PC-9 (cell line): Measurements from ENCODE around the gene PTGER2. TPM values are rescaled to one million over a fixed set of nuclear protein-coding genes. Genes with fewer than 3 reads are reported as not detected.

Experiments
- BruUV-seq: library from RNA; stranded (reverse); fragments of 400-500 nt; replicated peaks from 2 replicates; lab custom pipeline; 2021; lab: Mats Ljungman, UMichigan
- CTCF ChIA-PET: fragments of 300-600 bp; sonication (Branson Sonifier 250); formaldehyde crosslinking; loops from one replicate; lab custom pipeline; 2022; ENCODE audit warnings: antibody characterized with exemption; lab: Charles Lee
- POLR2A ChIA-PET: fragments of 300-600 bp; sonication (Branson Sonifier 250); formaldehyde crosslinking; loops from one replicate; lab custom pipeline; 2022; ENCODE audit warnings: antibody characterized with exemption; ENCODE audit not compliant: unreplicated experiment; lab: Charles Lee
- DNase-seq, 2 experiments: peaks; one replicate each; pipeline versions ENCODE4 v3.0.0 to v3.0.0-alpha.2; 2015 to 2022; ENCODE audit warnings: mixed read lengths in 1 of 2
- H2AFZ ChIP-seq: fragments of 200-600 bp; sonication (generic); 2 replicates; pipeline ENCODE4 v1.8.1; 2017; ENCODE audit warnings: antibody characterized with exemption
- H3F3A ChIP-seq: fragments of 200-600 bp; sonication (generic); 2 replicates; pipeline ENCODE4 v1.8.1; 2017; ENCODE audit warnings: antibody characterized with exemption, mild to moderate bottlenecking, low read depth; ENCODE audit not compliant: insufficient read depth
- H3K27ac ChIP-seq: fragments of 200-600 bp; sonication (generic); 2 replicates; pipeline ENCODE4 v1.6.1; 2016; ENCODE audit warnings: mixed run types
- H3K27me3 ChIP-seq: fragments of 200-600 bp; sonication (generic); 2 replicates; pipeline ENCODE4 v1.6.1; 2016; ENCODE audit warnings: low read depth, mixed run types; ENCODE audit not compliant: insufficient read depth
- H3K36me3 ChIP-seq: fragments of 200-600 bp; sonication (generic); 2 replicates; pipeline ENCODE4 v1.6.1; 2016; ENCODE audit warnings: low read depth, mixed run types
- H3K4me1 ChIP-seq: fragments of 200-600 bp; sonication (generic); replicated peaks from 2 replicates; pipeline ENCODE4 v1.6.1; 2016; ENCODE audit warnings: mixed run types; ENCODE audit not compliant: insufficient read depth
- H3K4me2 ChIP-seq: fragments of 200-600 bp; sonication (generic); 2 replicates; pipeline ENCODE4 v1.6.1; 2017; ENCODE audit warnings: mixed run types
- H3K4me3 ChIP-seq: fragments of 200-600 bp; sonication (generic); 2 replicates; pipeline ENCODE4 v1.6.1; 2016; ENCODE audit warnings: mixed run types
- H3K79me2 ChIP-seq: fragments of 200-600 bp; sonication (generic); 2 replicates; pipeline ENCODE4 v1.6.1; 2017; ENCODE audit warnings: low read depth, mixed run types
- H3K9me2 ChIP-seq: fragments of 200-600 bp; sonication (generic); 2 replicates; pipeline ENCODE4 v1.8.1; 2017; ENCODE audit warnings: mild to moderate bottlenecking; ENCODE audit not compliant: insufficient read depth
- H3K9me3 ChIP-seq: fragments of 200-600 bp; sonication (generic); 2 replicates; pipeline ENCODE4 v1.8.1; 2016; ENCODE audit warnings: low read depth; ENCODE audit not compliant: insufficient read depth
- H4K20me1 ChIP-seq: fragments of 200-600 bp; sonication (generic); 2 replicates; pipeline ENCODE4 v1.8.1; 2017; ENCODE audit not compliant: insufficient read depth
- EZH2 ChIP-seq: fragments of 200-600 bp; sonication (generic); IDR thresholded peaks from 2 replicates; pipeline ENCODE4 v1.8.0; 2017; ENCODE audit warnings: antibody characterized with exemption, low read depth
- intact Hi-C: fragments of 100-400 bp; cut with micrococcal nuclease; formaldehyde crosslinking; loops from one replicate; pipeline ENCODE4 v1.10.0; 2022; ENCODE audit not compliant: unreplicated experiment
- total RNA-seq: library from RNA; stranded (reverse); gene quantifications from 2 replicates; pipeline ENCODE4 v1.2.3, GENCODE V29; 2021
- TF ChIP-seq, protein P1 (sequence below): fragments of 200-600 bp; sonication (generic); conservative IDR thresholded peaks from 2 replicates; pipeline ENCODE4 v1.6.1; 2017; ENCODE audit warnings: mixed run types, antibody characterized with exemption, mild to moderate bottlenecking, moderate library complexity

PTGER2 gene
- total RNA-seq, 1 experiment from 2014 or later, result 0.15 TPM

DNA sequence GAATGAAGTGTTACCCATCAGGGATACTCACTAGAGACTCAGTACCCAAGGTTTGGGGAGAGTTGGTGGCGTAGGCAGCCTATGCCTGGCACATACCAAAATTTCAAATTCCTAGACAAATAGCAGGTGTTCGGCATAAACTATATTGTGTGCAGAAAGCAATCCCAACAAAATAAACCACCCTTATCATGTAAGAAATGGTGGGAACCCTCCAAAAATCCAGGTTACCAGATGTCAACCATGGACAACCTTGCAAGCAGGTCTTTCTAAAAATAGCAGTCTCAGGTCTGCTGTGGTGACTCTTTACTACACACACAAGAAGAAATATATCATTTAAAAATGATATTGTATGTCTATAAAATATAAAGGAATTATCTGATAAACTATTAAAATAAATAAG, 17.7 kb upstream of the PTGER2 start:
- TF ChIP-seq, protein P1, sequence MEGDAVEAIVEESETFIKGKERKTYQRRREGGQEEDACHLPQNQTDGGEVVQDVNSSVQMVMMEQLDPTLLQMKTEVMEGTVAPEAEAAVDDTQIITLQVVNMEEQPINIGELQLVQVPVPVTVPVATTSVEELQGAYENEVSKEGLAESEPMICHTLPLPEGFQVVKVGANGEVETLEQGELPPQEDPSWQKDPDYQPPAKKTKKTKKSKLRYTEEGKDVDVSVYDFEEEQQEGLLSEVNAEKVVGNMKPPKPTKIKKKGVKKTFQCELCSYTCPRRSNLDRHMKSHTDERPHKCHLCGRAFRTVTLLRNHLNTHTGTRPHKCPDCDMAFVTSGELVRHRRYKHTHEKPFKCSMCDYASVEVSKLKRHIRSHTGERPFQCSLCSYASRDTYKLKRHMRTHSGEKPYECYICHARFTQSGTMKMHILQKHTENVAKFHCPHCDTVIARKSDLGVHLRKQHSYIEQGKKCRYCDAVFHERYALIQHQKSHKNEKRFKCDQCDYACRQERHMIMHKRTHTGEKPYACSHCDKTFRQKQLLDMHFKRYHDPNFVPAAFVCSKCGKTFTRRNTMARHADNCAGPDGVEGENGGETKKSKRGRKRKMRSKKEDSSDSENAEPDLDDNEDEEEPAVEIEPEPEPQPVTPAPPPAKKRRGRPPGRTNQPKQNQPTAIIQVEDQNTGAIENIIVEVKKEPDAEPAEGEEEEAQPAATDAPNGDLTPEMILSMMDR, result no peak
- TF ChIP-seq EZH2, result no peak
- Histone ChIP-seq H3K4me1 (no peaks in the 10 kb centered on the region), H4K20me1 (no peaks in the 10 kb centered on the region), H3K27ac (no peak overlapping the region), H3K4me2 (no peak overlapping the region), H2AFZ (no peak overlapping the region), H3K36me3 (no peaks in the 10 kb centered on the region), H3K27me3 (no peaks in the 10 kb centered on the region), H3K79me2 (no peaks in the 10 kb centered on the region), H3K4me3 (no peak overlapping the region), H3K9me2 (no peaks in the 10 kb centered on the region), H3K9me3 (no peaks in the 10 kb centered on the region), H3F3A (no peaks in the 10 kb centered on the region)
- intact Hi-C loops, result no loop called here
- CTCF ChIA-PET, result no interaction called here
- POLR2A ChIA-PET, result no interaction called here
- no peak for DNase-seq
- no TSS peak for BruUV-seq

DNA sequence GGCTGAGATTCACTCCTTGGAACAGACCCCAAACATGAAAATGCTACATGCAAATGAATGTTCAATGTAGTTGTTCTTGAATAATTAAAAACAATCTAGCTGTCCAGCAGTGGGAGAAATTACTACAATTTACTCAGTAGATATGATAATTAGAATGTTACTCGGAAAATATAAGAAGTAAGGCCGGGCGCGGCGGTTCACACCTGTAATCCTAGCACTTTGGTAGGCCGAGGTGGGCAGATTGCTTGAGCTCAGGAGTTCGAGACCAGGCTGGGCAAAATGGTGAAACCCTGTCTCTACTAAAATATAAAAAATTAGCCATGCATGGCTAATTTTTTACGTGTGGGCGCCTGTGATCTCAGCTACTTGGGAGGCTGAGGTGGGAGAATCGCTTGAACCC, 15.3 kb upstream of the PTGER2 start:
- Histone ChIP-seq H3K4me3 (no peak overlapping the region), H3K27me3 (no peaks in the 10 kb centered on the region), H3K36me3 (no peaks in the 10 kb centered on the region), H3K4me1 (no peaks in the 10 kb centered on the region), H3K4me2 (no peak overlapping the region), H4K20me1 (no peaks in the 10 kb centered on the region), H3K27ac (no peak overlapping the region), H3K9me3 (no peaks in the 10 kb centered on the region), H3F3A (no peaks in the 10 kb centered on the region), H3K79me2 (no peaks in the 10 kb centered on the region), H3K9me2 (no peaks in the 10 kb centered on the region), H2AFZ (no peak overlapping the region)
- intact Hi-C loops, result loop anchor here (1.0 kb wide), 1 partner anchor 175 kb away; no protein-coding TSS in a partner anchor
- CTCF ChIA-PET, result interaction anchor here (0.6 kb wide), 1 partner anchor 236 kb away, joined by 3 read pairs; no protein-coding TSS in a partner anchor
- no peak for DNase-seq
- TF ChIP-seq EZH2, result no peak
- TF ChIP-seq, protein P1, result no peak
- POLR2A ChIA-PET, result interaction anchor here (0.9 kb wide), 1 partner anchor 185 kb away, joined by 3 read pairs; no protein-coding TSS in a partner anchor
- BruUV-seq, result no TSS peak

DNA sequence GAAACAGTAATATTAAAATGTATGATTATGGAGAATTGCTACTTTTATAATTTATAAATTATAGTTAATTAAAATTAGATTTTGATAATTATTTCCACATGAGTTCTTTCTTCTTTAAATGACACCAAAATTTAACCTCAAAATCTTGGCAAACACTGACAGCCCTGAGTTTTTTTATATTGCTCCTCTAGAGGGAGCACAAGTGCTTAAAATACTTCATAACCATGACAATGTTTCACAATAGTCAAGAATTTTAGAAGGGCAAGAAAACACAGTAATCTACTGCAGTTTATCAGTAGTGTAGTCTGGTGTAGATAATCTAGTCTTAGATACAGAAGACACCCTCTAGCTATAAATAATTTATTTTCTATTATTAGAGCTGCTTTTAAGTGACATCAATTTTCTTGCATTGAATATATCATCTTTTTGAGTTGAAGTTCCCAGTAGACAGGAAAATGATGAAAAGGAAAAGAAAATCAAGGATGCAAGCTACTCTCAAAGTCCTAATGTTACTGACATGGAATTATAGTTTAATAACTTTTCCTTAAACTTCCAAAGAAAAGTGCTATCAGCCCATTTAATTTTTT, 14.3 kb upstream of the PTGER2 start:
- Histone ChIP-seq H3K4me1 (no peaks in the 10 kb centered on the region), H3K9me3 (no peaks in the 10 kb centered on the region), H2AFZ (no peak overlapping the region), H4K20me1 (no peaks in the 10 kb centered on the region), H3K4me3 (no peak overlapping the region), H3K79me2 (no peaks in the 10 kb centered on the region), H3F3A (no peaks in the 10 kb centered on the region), H3K9me2 (no peaks in the 10 kb centered on the region), H3K27ac (no peak overlapping the region), H3K27me3 (no peaks in the 10 kb centered on the region), H3K4me2 (no peak overlapping the region), H3K36me3 (no peaks in the 10 kb centered on the region)
- intact Hi-C loops, result loop anchor here (1.0 to 10.0 kb wide), 2 partner anchors 174 to 1005 kb away; no protein-coding TSS in a partner anchor
- POLR2A ChIA-PET, result interaction anchor here (0.7 kb wide), 1 partner anchor 661 kb away, joined by 27 read pairs; no protein-coding TSS in a partner anchor
- CTCF ChIA-PET, result interaction anchor here (0.7 kb wide), 2 partner anchors 71 to 558 kb away, joined by 3 read pairs; no protein-coding TSS in a partner anchor
- BruUV-seq, result no TSS peak
- DNase-seq, result peak in 1 of 2 experiments; percentile 58
- TF ChIP-seq, protein P1, result peak; percentile 86
- TF ChIP-seq EZH2, result no peak
